Measurements from ENCODE around the gene CYTH2. TPM values are rescaled to one million over a fixed set of nuclear protein-coding genes. Genes with fewer than 3 reads are reported as not detected.

The CYTH2 gene
- total RNA-seq, 2 experiments from 2014 or later: 44.0 to 53.2 TPM

DNA sequence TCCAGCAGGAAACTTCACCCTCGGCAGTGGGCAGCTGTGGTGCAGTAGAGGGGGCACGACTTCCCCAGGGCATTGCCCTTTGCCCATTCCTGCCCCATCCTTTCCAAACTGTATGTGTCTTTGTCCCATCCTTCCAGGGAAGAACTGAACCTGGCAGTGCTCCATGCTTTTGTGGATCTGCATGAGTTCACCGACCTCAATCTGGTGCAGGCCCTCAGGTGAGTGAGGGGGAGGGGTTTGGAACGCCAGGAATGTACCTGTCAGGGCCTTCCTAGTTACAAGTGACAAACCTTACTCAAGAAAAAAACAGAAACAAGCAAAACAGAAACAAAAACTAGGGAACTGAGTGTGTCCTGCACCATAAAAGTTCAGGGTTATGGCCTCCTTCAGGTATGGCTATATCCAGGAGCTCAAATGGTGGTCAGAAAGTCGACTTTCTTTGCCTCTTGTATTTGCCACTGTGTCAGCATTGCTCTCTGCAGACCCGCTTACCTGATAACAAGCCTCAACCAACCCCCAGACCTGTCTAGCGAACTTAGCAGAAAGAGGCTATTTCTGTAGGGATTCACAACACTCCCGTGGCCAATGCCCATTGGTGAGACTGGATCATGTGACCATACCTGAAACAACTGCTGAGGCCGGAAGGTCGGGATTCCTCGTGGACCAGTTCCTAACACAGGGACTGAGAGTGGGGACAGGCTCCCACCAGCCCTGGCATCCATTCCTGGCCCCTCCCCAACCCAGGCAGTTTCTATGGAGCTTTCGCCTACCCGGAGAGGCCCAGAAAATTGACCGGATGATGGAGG is 4.2 kb downstream of the CYTH2 start:
- Histone ChIP-seq H3K4me2 (ENCODE audit: low read length) (no peak overlapping the region), H3K36me3 (ENCODE audit: insufficient read depth, low read length) (peaks cover 62% of the 10 kb centered on the region), H2AFZ (ENCODE audit: low read length) (no peak overlapping the region), H4K20me1 (ENCODE audit: insufficient read depth, low read length) (peaks cover 5% of the 10 kb centered on the region; the same call in 1 of the 2 replicates), H3K27ac (ENCODE audit: low read depth, low read length, poor library complexity, severe bottlenecking) (no peak overlapping the region), H3K4me3 (ENCODE audit: low read depth, low read length, poor library complexity, severe bottlenecking) (no peak overlapping the region), H3K79me2 (ENCODE audit: insufficient read depth, low read depth, low read length) (peaks cover 8% of the 10 kb centered on the region), H3K9me3 (ENCODE audit: low read length) (no peaks in the 10 kb centered on the region), H3K9me2 (ENCODE audit: insufficient read depth, low read length) (no peaks in the 10 kb centered on the region), H3K4me1 (ENCODE audit: insufficient read depth, low read length, poor library complexity, severe bottlenecking) (peaks cover 8% of the 10 kb centered on the region)
- intact Hi-C loops (cut with micrococcal nuclease; ENCODE audit: unreplicated experiment): no loop called here
- no peak for DNase-seq (ENCODE audit: low spot score)
- no peak for TF ChIP-seq EZH2phosphoT487 (IDR thresholded peaks at IDR 0.05; ENCODE audit: borderline replicate concordance, low read depth, low read length)
- TF ChIP-seq, protein P1, sequence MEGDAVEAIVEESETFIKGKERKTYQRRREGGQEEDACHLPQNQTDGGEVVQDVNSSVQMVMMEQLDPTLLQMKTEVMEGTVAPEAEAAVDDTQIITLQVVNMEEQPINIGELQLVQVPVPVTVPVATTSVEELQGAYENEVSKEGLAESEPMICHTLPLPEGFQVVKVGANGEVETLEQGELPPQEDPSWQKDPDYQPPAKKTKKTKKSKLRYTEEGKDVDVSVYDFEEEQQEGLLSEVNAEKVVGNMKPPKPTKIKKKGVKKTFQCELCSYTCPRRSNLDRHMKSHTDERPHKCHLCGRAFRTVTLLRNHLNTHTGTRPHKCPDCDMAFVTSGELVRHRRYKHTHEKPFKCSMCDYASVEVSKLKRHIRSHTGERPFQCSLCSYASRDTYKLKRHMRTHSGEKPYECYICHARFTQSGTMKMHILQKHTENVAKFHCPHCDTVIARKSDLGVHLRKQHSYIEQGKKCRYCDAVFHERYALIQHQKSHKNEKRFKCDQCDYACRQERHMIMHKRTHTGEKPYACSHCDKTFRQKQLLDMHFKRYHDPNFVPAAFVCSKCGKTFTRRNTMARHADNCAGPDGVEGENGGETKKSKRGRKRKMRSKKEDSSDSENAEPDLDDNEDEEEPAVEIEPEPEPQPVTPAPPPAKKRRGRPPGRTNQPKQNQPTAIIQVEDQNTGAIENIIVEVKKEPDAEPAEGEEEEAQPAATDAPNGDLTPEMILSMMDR (conservative IDR thresholded peaks at IDR 0.05; ENCODE audit: low read length): no peak
- no TSS peak for BruUV-seq (replicated peaks)
- ChIA-PET CTCF (ENCODE audit: unreplicated experiment) (no interaction called here), POLR2A (no interaction called here)

DNA sequence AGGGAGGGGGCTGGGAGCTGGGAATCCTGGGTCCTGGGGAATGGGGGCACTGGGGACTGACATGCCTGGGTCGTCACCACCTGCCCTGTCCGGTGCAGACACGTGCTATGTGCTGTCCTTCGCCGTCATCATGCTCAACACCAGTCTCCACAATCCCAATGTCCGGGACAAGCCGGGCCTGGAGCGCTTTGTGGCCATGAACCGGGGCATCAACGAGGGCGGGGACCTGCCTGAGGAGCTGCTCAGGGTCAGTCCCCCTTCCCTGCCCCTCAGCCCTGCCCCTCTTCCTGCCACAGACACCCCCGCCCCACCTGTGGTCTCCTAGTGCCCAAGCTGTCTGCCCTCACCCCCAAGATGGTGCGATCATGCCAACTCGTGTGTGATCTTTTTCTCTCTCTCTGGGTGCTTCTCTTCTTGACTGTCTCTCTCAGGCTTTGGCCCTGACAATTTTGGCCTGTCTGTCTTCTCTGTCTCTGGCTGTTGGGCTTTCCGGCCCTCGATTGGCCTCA is 5.0 kb downstream of the CYTH2 start:
- ChIA-PET POLR2A (no interaction called here), CTCF (ENCODE audit: unreplicated experiment) (no interaction called here)
- Histone ChIP-seq H3K36me3 (ENCODE audit: insufficient read depth, low read length) (peaks cover 67% of the 10 kb centered on the region), H3K4me2 (ENCODE audit: low read length) (no peak overlapping the region), H2AFZ (ENCODE audit: low read length) (no peak overlapping the region), H3K9me2 (ENCODE audit: insufficient read depth, low read length) (no peaks in the 10 kb centered on the region), H4K20me1 (ENCODE audit: insufficient read depth, low read length) (peaks cover 5% of the 10 kb centered on the region; the same call in 1 of the 2 replicates), H3K9me3 (ENCODE audit: low read length) (no peaks in the 10 kb centered on the region), H3K27ac (ENCODE audit: low read depth, low read length, poor library complexity, severe bottlenecking) (no peak overlapping the region), H3K4me1 (ENCODE audit: insufficient read depth, low read length, poor library complexity, severe bottlenecking) (peaks cover 6% of the 10 kb centered on the region), H3K79me2 (ENCODE audit: insufficient read depth, low read depth, low read length) (peaks cover 8% of the 10 kb centered on the region), H3K4me3 (ENCODE audit: low read depth, low read length, poor library complexity, severe bottlenecking) (no peak overlapping the region)
- no TSS peak for BruUV-seq (replicated peaks)
- no peak for DNase-seq (ENCODE audit: low spot score)
- intact Hi-C loops (cut with micrococcal nuclease; ENCODE audit: unreplicated experiment): no loop called here
- no peak for TF ChIP-seq EZH2phosphoT487 (IDR thresholded peaks at IDR 0.05; ENCODE audit: borderline replicate concordance, low read depth, low read length)
- TF ChIP-seq, protein P1 (conservative IDR thresholded peaks at IDR 0.05; ENCODE audit: low read length): no peak
